PFSK-1 (cell line): ENCODE data around the gene COLQ.

Experiments used
- FOXP2 ChIP-seq: optimal IDR thresholded peaks from 2 replicates; pipeline ENCODE3; 2011; ENCODE audit warnings: borderline replicate concordance, control low read depth, inconsistent platforms; ENCODE audit not compliant: insufficient read depth; ENCODE audit errors: extremely low read length, extremely low read depth
- POLR2AphosphoS5 ChIP-seq: IDR thresholded peaks from 2 replicates; pipeline ENCODE4 v1.6.1; 2012; ENCODE audit warnings: low read depth, mild to moderate bottlenecking, control low read depth, low read length, moderate library complexity
- REST ChIP-seq, 2 experiments: IDR thresholded peaks; 2 replicates each; pipeline versions ENCODE4 v1.6.1 to v1.8.0; 2011 to 2012; ENCODE audit warnings: low read depth in 2 of 2, low read length in 2 of 2, control low read depth in 1 of 2, inconsistent platforms in 1 of 2, mild to moderate bottlenecking in 1 of 2, moderate library complexity in 1 of 2; ENCODE audit not compliant: insufficient read depth in 1 of 2
- SIN3A ChIP-seq: IDR thresholded peaks from 2 replicates; pipeline ENCODE4 v1.6.1; 2012; ENCODE audit warnings: mild to moderate bottlenecking, low read length, moderate library complexity, borderline replicate concordance; ENCODE audit not compliant: insufficient read depth
- TAF1 ChIP-seq: IDR thresholded peaks from 2 replicates; pipeline ENCODE4 v1.6.1; 2012; ENCODE audit warnings: low read length, control low read depth, borderline replicate concordance; ENCODE audit not compliant: insufficient read depth

- no peak for TF ChIP-seq REST (IDR thresholded peaks at IDR 0.05; ENCODE audit: insufficient read depth in 1 of 2, low read depth in 2 of 2, low read length in 2 of 2)
- TF ChIP-seq POLR2AphosphoS5, result no peak
- TF ChIP-seq SIN3A, result no peak
- no peak for TF ChIP-seq TAF1
- no peak for TF ChIP-seq FOXP2
Measured at GRCh38 chr3:15431256-15431837, 90.2 kb downstream of the COLQ start.
